Retinal pigment epithelial cell (primary cell): Measurements from ENCODE around the gene FBXO21.

ENCODE experiments used
- DNase-seq: peaks from one replicate; pipeline ENCODE4 v3.0.0-alpha.2; 2010; ENCODE audit warnings: low read depth
- H3K4me3 ChIP-seq: 2 replicates; pipeline ENCODE4 v1.5.1; 2011; ENCODE audit warnings: mild to moderate bottlenecking, low read length, control low read depth, moderate library complexity
- CTCF ChIP-seq: conservative IDR thresholded peaks from 2 replicates; pipeline ENCODE4 v1.5.1; 2011; ENCODE audit warnings: low read depth, low read length, control low read depth, inconsistent platforms

The FBXO21 gene

GRCh38 chr12:117119592-117120198 is 70.6 kb downstream of the FBXO21 start:
- peak; percentile 64 for TF ChIP-seq CTCF
- no peak overlapping the region for H3K4me3 ChIP-seq
- DNase-seq, result no peak

GRCh38 chr12:117118838-117119591 is 71.3 kb downstream of the FBXO21 start:
- no peak for DNase-seq
- no peak overlapping the region for H3K4me3 ChIP-seq
- TF ChIP-seq CTCF, result no peak

GRCh38 chr12:117114784-117115183 is 75.5 kb downstream of the FBXO21 start:
- TF ChIP-seq CTCF, result no peak
- H3K4me3 ChIP-seq, result no peak overlapping the region
- DNase-seq, result no peak

GRCh38 chr12:117113231-117113630 is 77.0 kb downstream of the FBXO21 start:
- no peak overlapping the region for H3K4me3 ChIP-seq
- DNase-seq, result no peak
- TF ChIP-seq CTCF, result no peak

- H3K4me3 ChIP-seq, result no peak overlapping the region
- no peak for DNase-seq
- TF ChIP-seq CTCF, result no peak
These were observed 78.3 kb downstream of the FBXO21 start for GRCh38 chr12:117111821-117112595.

GRCh38 chr12:117111386-117111785 is 78.9 kb downstream of the FBXO21 start:
- no peak overlapping the region for H3K4me3 ChIP-seq
- no peak for DNase-seq
- TF ChIP-seq CTCF, result no peak
